ENCODE data around the gene RBMS3.

GRCh38 chr3:29285471-29286071, 4.7 kb downstream of the RBMS3 start:
- TF ChIP-seq CTCF (IDR thresholded peaks at IDR 0.05; ENCODE audit: poor library complexity) (no peak), EZH2 (IDR thresholded peaks at IDR 0.05; ENCODE audit: borderline replicate concordance) (no peak)

Measured in hepatocyte (in vitro differentiated cells).